ENCODE measurements around the gene PCYOX1L. TPM values are rescaled to one million over a fixed set of nuclear protein-coding genes. Genes with fewer than 3 reads are reported as not detected.

Gene PCYOX1L
- total RNA-seq, 1 experiment from 2014 or later: 7.0 TPM

GRCh38 chr5:149366169-149366729, 8.4 kb downstream of the PCYOX1L start:
- intact Hi-C loops (cut with micrococcal nuclease; ENCODE audit: unreplicated experiment) (no loop called here), in situ Hi-C loops (cut with HindIII; ENCODE audit: low pct_unique_long_range_greater_than_20kb, low sequenced_read_pairs) (no loop called here)
- Histone ChIP-seq H3K27ac (ENCODE audit: low read length) (no peak overlapping the region), H3K4me1 (ENCODE audit: control insufficient read depth, insufficient read depth, low read length) (no peaks in the 10 kb centered on the region), H3K9me3 (ENCODE audit: control insufficient read depth, insufficient read depth, low read depth, low read length) (no peaks in the 10 kb centered on the region), H3K4me3 (ENCODE audit: low read depth in 2 of 2, low read length in 2 of 2) (no peak overlapping the region), H3K36me3 (ENCODE audit: control insufficient read depth, insufficient read depth, low read length) (no peaks in the 10 kb centered on the region), H3K27me3 (ENCODE audit: control insufficient read depth, insufficient read depth, low read length) (no peaks in the 10 kb centered on the region)
- ChIA-PET CTCF (interaction anchor here (0.6 to 1.0 kb wide), 3 partner anchors 23 to 196 kb away, joined by 3 to 5 read pairs (median 3); no protein-coding TSS in a partner anchor), POLR2A (no interaction called here)
- TF ChIP-seq SIN3A (IDR thresholded peaks at IDR 0.05; ENCODE audit: borderline replicate concordance, insufficient read depth, low read depth, low read length) (no peak), POLR2AphosphoS5 (IDR thresholded peaks at IDR 0.05; ENCODE audit: low read depth, low read length) (no peak), TCF7L2 (IDR thresholded peaks at IDR 0.05; ENCODE audit: low read depth, low read length) (no peak)
- TF ChIP-seq, protein P1, sequence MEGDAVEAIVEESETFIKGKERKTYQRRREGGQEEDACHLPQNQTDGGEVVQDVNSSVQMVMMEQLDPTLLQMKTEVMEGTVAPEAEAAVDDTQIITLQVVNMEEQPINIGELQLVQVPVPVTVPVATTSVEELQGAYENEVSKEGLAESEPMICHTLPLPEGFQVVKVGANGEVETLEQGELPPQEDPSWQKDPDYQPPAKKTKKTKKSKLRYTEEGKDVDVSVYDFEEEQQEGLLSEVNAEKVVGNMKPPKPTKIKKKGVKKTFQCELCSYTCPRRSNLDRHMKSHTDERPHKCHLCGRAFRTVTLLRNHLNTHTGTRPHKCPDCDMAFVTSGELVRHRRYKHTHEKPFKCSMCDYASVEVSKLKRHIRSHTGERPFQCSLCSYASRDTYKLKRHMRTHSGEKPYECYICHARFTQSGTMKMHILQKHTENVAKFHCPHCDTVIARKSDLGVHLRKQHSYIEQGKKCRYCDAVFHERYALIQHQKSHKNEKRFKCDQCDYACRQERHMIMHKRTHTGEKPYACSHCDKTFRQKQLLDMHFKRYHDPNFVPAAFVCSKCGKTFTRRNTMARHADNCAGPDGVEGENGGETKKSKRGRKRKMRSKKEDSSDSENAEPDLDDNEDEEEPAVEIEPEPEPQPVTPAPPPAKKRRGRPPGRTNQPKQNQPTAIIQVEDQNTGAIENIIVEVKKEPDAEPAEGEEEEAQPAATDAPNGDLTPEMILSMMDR (IDR thresholded peaks at IDR 0.05): no peak
- TF ChIP-seq, protein P2, sequence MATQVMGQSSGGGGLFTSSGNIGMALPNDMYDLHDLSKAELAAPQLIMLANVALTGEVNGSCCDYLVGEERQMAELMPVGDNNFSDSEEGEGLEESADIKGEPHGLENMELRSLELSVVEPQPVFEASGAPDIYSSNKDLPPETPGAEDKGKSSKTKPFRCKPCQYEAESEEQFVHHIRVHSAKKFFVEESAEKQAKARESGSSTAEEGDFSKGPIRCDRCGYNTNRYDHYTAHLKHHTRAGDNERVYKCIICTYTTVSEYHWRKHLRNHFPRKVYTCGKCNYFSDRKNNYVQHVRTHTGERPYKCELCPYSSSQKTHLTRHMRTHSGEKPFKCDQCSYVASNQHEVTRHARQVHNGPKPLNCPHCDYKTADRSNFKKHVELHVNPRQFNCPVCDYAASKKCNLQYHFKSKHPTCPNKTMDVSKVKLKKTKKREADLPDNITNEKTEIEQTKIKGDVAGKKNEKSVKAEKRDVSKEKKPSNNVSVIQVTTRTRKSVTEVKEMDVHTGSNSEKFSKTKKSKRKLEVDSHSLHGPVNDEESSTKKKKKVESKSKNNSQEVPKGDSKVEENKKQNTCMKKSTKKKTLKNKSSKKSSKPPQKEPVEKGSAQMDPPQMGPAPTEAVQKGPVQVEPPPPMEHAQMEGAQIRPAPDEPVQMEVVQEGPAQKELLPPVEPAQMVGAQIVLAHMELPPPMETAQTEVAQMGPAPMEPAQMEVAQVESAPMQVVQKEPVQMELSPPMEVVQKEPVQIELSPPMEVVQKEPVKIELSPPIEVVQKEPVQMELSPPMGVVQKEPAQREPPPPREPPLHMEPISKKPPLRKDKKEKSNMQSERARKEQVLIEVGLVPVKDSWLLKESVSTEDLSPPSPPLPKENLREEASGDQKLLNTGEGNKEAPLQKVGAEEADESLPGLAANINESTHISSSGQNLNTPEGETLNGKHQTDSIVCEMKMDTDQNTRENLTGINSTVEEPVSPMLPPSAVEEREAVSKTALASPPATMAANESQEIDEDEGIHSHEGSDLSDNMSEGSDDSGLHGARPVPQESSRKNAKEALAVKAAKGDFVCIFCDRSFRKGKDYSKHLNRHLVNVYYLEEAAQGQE (IDR thresholded peaks at IDR 0.05; ENCODE audit: insufficient read depth in 1 of 2, low read depth in 2 of 2, low read length in 1 of 2): no peak
- no peak for ATAC-seq
- BruUV-seq (replicated peaks): no TSS peak
- DNase-seq (ENCODE audit: low read depth, low spot score): no peak

GRCh38 chr5:149367249-149367971, 9.6 kb downstream of the PCYOX1L start:
- Histone ChIP-seq H3K27me3 (ENCODE audit: control insufficient read depth, insufficient read depth, low read length) (no peaks in the 10 kb centered on the region), H3K27ac (ENCODE audit: low read length) (no peak overlapping the region), H3K4me1 (ENCODE audit: control insufficient read depth, insufficient read depth, low read length) (no peaks in the 10 kb centered on the region), H3K4me3 (ENCODE audit: low read depth in 2 of 2, low read length in 2 of 2) (no peak overlapping the region), H3K36me3 (ENCODE audit: control insufficient read depth, insufficient read depth, low read length) (no peaks in the 10 kb centered on the region), H3K9me3 (ENCODE audit: control insufficient read depth, insufficient read depth, low read depth, low read length) (no peaks in the 10 kb centered on the region)
- POLR2A ChIA-PET: no interaction called here
- intact Hi-C loops (cut with micrococcal nuclease; ENCODE audit: unreplicated experiment): no loop called here
- in situ Hi-C loops (cut with HindIII; ENCODE audit: low pct_unique_long_range_greater_than_20kb, low sequenced_read_pairs): no loop called here
- CTCF ChIA-PET: interaction anchor here (0.5 to 1.5 kb wide), 7 partner anchors 13 to 191 kb away, joined by 3 to 8 read pairs (median 3); no protein-coding TSS in a partner anchor
- peak; percentile 50 for DNase-seq (ENCODE audit: low read depth, low spot score)
- ATAC-seq: peak; percentile 82
- no TSS peak for BruUV-seq (replicated peaks)
- TF ChIP-seq, protein P1 (IDR thresholded peaks at IDR 0.05): peak; percentile 94
- TF ChIP-seq SIN3A (IDR thresholded peaks at IDR 0.05; ENCODE audit: borderline replicate concordance, insufficient read depth, low read depth, low read length): no peak
